Hepatocyte (in vitro differentiated cells): ENCODE data around the gene DCAF11. TPM values are rescaled to one million over a fixed set of nuclear protein-coding genes. Genes with fewer than 3 reads are reported as not detected.

ENCODE experiments used
- DNase-seq: peaks from one replicate; pipeline ENCODE4 v3.0.0-alpha.2; 2016; ENCODE audit warnings: low spot score
- H2AFZ ChIP-seq: fragments of 200-600 bp; sonication (generic); 2 replicates; pipeline ENCODE4 v1.6.0; 2016; ENCODE audit warnings: antibody characterized with exemption, mild to moderate bottlenecking
- H3K27ac ChIP-seq: fragments of 200-600 bp; sonication (generic); 2 replicates; pipeline ENCODE4 v1.5.1; 2016; ENCODE audit warnings: mild to moderate bottlenecking
- H3K27me3 ChIP-seq: fragments of 200-600 bp; sonication (generic); 2 replicates; pipeline ENCODE4 v1.6.1; 2016
- H3K36me3 ChIP-seq: fragments of 200-600 bp; sonication (generic); replicated peaks from 2 replicates; pipeline ENCODE4 v1.5.1; 2016; ENCODE audit warnings: low read depth; ENCODE audit not compliant: insufficient read depth
- H3K4me1 ChIP-seq: fragments of 200-600 bp; sonication (generic); 2 replicates; pipeline ENCODE4 v1.5.1; 2016; ENCODE audit warnings: mild to moderate bottlenecking, moderate library complexity; ENCODE audit not compliant: insufficient read depth
- H3K4me2 ChIP-seq: fragments of 200-600 bp; sonication (generic); 2 replicates; pipeline ENCODE4 v1.6.0; 2016
- H3K4me3 ChIP-seq: fragments of 200-600 bp; sonication (generic); 2 replicates; pipeline ENCODE4 v1.5.1; 2016; ENCODE audit warnings: mild to moderate bottlenecking
- H3K79me2 ChIP-seq: fragments of 200-600 bp; sonication (generic); 2 replicates; pipeline ENCODE4 v1.6.0; 2017; ENCODE audit warnings: mild to moderate bottlenecking
- H3K9me2 ChIP-seq: fragments of 200-600 bp; sonication (generic); replicated peaks from 2 replicates; pipeline ENCODE4 v1.6.0; 2017; ENCODE audit warnings: mild to moderate bottlenecking; ENCODE audit not compliant: insufficient read depth
- H3K9me3 ChIP-seq: fragments of 200-600 bp; sonication (generic); 2 replicates; pipeline ENCODE4 v1.5.1; 2016; ENCODE audit warnings: low read depth, mild to moderate bottlenecking
- H4K20me1 ChIP-seq: fragments of 200-600 bp; sonication (generic); 2 replicates; pipeline ENCODE4 v1.6.0; 2016; ENCODE audit warnings: mild to moderate bottlenecking; ENCODE audit not compliant: insufficient read depth, poor library complexity, severe bottlenecking
- EZH2 ChIP-seq: fragments of 200-600 bp; sonication (generic); IDR thresholded peaks from 2 replicates; pipeline ENCODE4 v1.6.1; 2016; ENCODE audit warnings: antibody characterized with exemption, mild to moderate bottlenecking, borderline replicate concordance
- EZH2phosphoT487 ChIP-seq: fragments of 200-600 bp; sonication (generic); IDR thresholded peaks from one replicate; pipeline ENCODE4 v1.6.1; 2018; ENCODE audit warnings: antibody characterized with exemption, mild to moderate bottlenecking, low read depth, moderate library complexity; ENCODE audit not compliant: unreplicated experiment, severe bottlenecking
- WGBS: methylation state at CpG from one replicate; pipeline ENCODE4 v1.1.6; 2016; ENCODE audit warnings: low lambda C conversion rate; ENCODE audit errors: missing lambda C conversion rate; 5-methylcytosine and 5-hydroxymethylcytosine counted together
- polyA plus RNA-seq: library from polyadenylated mRNA; unstranded; fragments of >200 nt; fragmentation: Nextera tagmentation; extraction: Ambion mirVana; gene quantifications from 2 replicates; pipeline ENCODE4 v1.2.1, GENCODE V29; 2016
- total RNA-seq: library from RNA; depleted of rRNA; stranded (reverse); fragments of >200 nt; gene quantifications from 2 replicates; pipeline ENCODE4 v1.2.3, GENCODE V29; 2014
- TF ChIP-seq, protein P1 (sequence below): fragments of 200-600 bp; sonication (generic); IDR thresholded peaks from 2 replicates; pipeline ENCODE4 v1.5.1; 2016; ENCODE audit warnings: antibody characterized with exemption, mild to moderate bottlenecking; ENCODE audit not compliant: poor library complexity

The DCAF11 gene
- total and polyA plus RNA-seq, 2 experiments from 2014 or later = 55.6 to 78.9 TPM

DNA sequence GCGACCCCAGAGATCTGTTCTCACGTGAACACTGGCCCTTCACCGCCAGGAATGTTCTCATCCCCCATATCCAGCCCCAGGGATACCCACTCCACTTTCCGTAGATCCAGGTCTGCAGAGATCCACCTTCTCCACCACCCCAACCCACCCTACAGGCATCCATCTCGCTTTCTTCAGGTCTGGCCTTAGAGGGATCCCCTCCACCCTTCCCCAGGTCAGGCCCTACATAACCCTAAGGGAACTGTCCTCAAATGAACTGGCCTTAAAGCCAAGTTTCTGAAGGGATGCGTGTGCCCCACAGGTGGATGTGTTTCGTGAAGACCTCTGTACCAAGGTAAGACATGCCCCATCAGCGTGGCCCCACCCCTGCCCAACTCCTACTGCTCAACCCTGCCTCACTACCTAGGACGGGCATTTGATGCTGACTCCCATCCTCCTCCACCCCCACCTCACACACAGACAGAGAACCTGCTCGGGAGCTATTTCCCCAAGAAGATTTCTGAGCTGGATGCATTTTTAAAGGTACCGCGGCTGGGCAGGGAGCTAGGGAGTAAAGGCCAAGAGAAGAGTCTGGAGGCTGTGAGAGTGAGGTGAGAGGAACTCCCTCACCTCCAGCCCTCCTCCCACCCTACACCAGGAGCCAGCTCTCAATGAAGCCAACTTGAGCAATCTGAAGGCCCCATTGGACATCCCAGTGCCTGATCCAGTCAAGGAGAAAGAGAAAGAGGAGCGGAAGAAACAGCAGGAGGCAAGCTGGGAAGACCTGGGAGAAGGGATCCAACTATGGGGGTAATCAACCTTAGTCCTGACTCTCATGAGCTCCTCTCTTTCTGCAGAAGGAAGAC, 22.3 kb downstream of the DCAF11 start:
- Histone ChIP-seq H3K4me3 (peak overlapping the region; percentile 95), H3K79me2 (peaks cover 43% of the 10 kb centered on the region), H3K27ac (peak overlapping the region; percentile 89), H3K4me1 (peaks cover 7% of the 10 kb centered on the region), H3K9me3 (no peaks in the 10 kb centered on the region), H4K20me1 (peaks cover 3% of the 10 kb centered on the region), H3K36me3 (no peaks in the 10 kb centered on the region), H2AFZ (no peak overlapping the region), H3K27me3 (no peaks in the 10 kb centered on the region), H3K4me2 (peak overlapping the region; percentile 97), H3K9me2 (no peaks in the 10 kb centered on the region)
- no peak for DNase-seq
- WGBS = 39% methylated on average over 12 of the region's 13 CpGs
- TF ChIP-seq EZH2 = no peak
- TF ChIP-seq EZH2phosphoT487 = no peak
- TF ChIP-seq, protein P1, sequence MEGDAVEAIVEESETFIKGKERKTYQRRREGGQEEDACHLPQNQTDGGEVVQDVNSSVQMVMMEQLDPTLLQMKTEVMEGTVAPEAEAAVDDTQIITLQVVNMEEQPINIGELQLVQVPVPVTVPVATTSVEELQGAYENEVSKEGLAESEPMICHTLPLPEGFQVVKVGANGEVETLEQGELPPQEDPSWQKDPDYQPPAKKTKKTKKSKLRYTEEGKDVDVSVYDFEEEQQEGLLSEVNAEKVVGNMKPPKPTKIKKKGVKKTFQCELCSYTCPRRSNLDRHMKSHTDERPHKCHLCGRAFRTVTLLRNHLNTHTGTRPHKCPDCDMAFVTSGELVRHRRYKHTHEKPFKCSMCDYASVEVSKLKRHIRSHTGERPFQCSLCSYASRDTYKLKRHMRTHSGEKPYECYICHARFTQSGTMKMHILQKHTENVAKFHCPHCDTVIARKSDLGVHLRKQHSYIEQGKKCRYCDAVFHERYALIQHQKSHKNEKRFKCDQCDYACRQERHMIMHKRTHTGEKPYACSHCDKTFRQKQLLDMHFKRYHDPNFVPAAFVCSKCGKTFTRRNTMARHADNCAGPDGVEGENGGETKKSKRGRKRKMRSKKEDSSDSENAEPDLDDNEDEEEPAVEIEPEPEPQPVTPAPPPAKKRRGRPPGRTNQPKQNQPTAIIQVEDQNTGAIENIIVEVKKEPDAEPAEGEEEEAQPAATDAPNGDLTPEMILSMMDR = no peak

GRCh38 chr14:24137529-24138395, 23.2 kb downstream of the DCAF11 start:
- no peak overlapping the region for H3K4me2 ChIP-seq
- H4K20me1 ChIP-seq = peaks cover 3% of the 10 kb centered on the region
- H3K4me1 ChIP-seq = peaks cover 7% of the 10 kb centered on the region
- H3K27me3 ChIP-seq = no peaks in the 10 kb centered on the region
- no peak overlapping the region for H2AFZ ChIP-seq
- H3K79me2 ChIP-seq = peaks cover 43% of the 10 kb centered on the region
- H3K9me2 ChIP-seq = no peaks in the 10 kb centered on the region
- TF ChIP-seq EZH2phosphoT487 (no peak), EZH2 (no peak)
- TF ChIP-seq, protein P1 = no peak
- DNase-seq = no peak
- no peaks in the 10 kb centered on the region for H3K36me3 ChIP-seq
- no peak overlapping the region for H3K4me3 ChIP-seq
- H3K9me3 ChIP-seq = no peaks in the 10 kb centered on the region
- WGBS = 95% methylated on average over 8 of the region's 8 CpGs
- no peak overlapping the region for H3K27ac ChIP-seq

DNA sequence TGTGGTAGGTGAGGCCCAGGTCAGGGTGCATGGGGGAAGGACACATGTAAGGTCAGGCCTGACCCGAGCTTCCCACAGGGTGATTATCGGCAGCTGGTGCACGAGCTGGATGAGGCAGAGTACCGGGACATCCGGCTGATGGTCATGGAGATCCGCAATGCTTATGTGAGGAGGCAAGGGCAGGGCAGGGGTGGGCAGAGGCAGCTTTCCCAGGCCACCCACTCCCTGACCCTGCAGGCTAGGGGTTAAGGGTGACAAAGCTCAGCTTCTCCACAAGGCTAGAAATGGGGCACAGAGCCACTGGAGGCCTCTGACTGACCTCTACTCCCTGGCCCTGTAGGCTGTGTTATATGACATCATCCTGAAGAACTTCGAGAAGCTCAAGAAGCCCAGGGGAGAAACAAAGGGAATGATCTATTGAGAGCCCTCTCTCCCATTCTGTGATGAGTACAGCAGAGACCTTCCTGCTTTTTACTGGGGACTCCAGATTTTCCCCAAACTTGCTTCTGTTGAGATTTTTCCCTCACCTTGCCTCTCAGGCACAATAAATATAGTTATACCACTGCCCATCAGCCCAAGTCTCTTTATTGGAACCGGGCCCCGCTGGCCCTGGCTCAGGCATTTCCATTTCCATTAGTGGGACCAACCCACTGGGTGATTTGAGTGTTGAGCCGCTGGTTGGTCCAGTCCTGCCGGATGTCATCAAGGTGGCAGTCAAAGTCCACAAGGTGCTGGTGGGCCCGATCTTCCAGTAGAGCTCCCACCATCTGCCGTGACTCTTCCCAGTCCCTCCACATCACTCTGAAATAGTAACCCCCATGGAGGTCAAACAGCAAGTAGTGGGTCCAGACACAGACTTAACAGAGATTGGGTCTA, 24.1 kb downstream of the DCAF11 start:
- H3K27ac ChIP-seq = no peak overlapping the region
- H3K4me1 ChIP-seq = peaks cover 7% of the 10 kb centered on the region
- peaks cover 43% of the 10 kb centered on the region for H3K79me2 ChIP-seq
- H3K4me2 ChIP-seq = no peak overlapping the region
- TF ChIP-seq EZH2 = no peak
- no peak for TF ChIP-seq EZH2phosphoT487
- TF ChIP-seq, protein P1 = no peak
- H3K27me3 ChIP-seq = no peaks in the 10 kb centered on the region
- peaks cover 3% of the 10 kb centered on the region for H4K20me1 ChIP-seq
- WGBS = 96% methylated on average over 13 of the region's 13 CpGs
- no peak overlapping the region for H2AFZ ChIP-seq
- H3K9me2 ChIP-seq = no peaks in the 10 kb centered on the region
- H3K9me3 ChIP-seq = no peaks in the 10 kb centered on the region
- H3K4me3 ChIP-seq = no peak overlapping the region
- no peak for DNase-seq
- no peaks in the 10 kb centered on the region for H3K36me3 ChIP-seq
